IPS-NIHi11 (cell line): ENCODE results near the gene MMRN2.
A peak's percentile ranks its signal among the peaks of the same experiment; 100 is the strongest.
"Not testable (repeated sequence)": the region's sequence is repeated elsewhere in the genome, so short reads cannot be mapped to it uniquely, and the experiment has no call there.

Experiments
- DNase-seq: peaks from one replicate; pipeline ENCODE4 v3.0.0; 2012; ENCODE audit warnings: mixed read lengths, low spot score

Gene MMRN2

GRCh38 chr10:86941991-86942421 is 15.4 kb downstream of the MMRN2 start:
- DNase-seq = no peak

- no peak for DNase-seq
Observed at GRCh38 chr10:86941426-86941825, 16.0 kb downstream of the MMRN2 start.

- DNase-seq = no peak
Observed at GRCh38 chr10:86940677-86941076, 16.7 kb downstream of the MMRN2 start.

- DNase-seq = not testable (repeated sequence)
Observed at GRCh38 chr10:86940076-86940475, 17.3 kb downstream of the MMRN2 start.

- no peak for DNase-seq
Observed at GRCh38 chr10:86938260-86938659, 19.2 kb downstream of the MMRN2 start.

- no peak for DNase-seq
Observed at GRCh38 chr10:86937502-86938154, 19.8 kb downstream of the MMRN2 start.

GRCh38 chr10:86936661-86937501 is 20.5 kb downstream of the MMRN2 start:
- DNase-seq = no peak

GRCh38 chr10:86934162-86934711 is 23.2 kb downstream of the MMRN2 start:
- DNase-seq = not testable (repeated sequence)

GRCh38 chr10:86932674-86933073 is 24.7 kb downstream of the MMRN2 start:
- DNase-seq = no peak

GRCh38 chr10:86931872-86932271 is 25.5 kb downstream of the MMRN2 start:
- DNase-seq = no peak

GRCh38 chr10:86929468-86930380 is 27.7 kb downstream of the MMRN2 start:
- no peak for DNase-seq

- DNase-seq = no peak
Observed at GRCh38 chr10:86922553-86922961, 34.9 kb downstream of the MMRN2 start.

- DNase-seq = no peak
Observed at GRCh38 chr10:86918022-86918471, 39.4 kb downstream of the MMRN2 start.

- DNase-seq = no peak
Observed at GRCh38 chr10:86914734-86915133, 42.7 kb downstream of the MMRN2 start.

- no peak for DNase-seq
Observed at GRCh38 chr10:86905429-86905828, 52.0 kb downstream of the MMRN2 start.

- no peak for DNase-seq
Observed at GRCh38 chr10:86904600-86904999, 52.8 kb downstream of the MMRN2 start.

- no peak for DNase-seq
Observed at GRCh38 chr10:86900955-86901354, 56.5 kb downstream of the MMRN2 start.

GRCh38 chr10:86899670-86900276 is 57.6 kb downstream of the MMRN2 start:
- peak; percentile 60 for DNase-seq

GRCh38 chr10:86899132-86899531 is 58.3 kb downstream of the MMRN2 start:
- DNase-seq = peak; percentile 20

GRCh38 chr10:86898511-86898910 is 58.9 kb downstream of the MMRN2 start:
- DNase-seq = no peak

GRCh38 chr10:86889997-86890396 is 67.4 kb downstream of the MMRN2 start:
- no peak for DNase-seq
